GM18873 (cell line): Measurements from ENCODE around the gene RASA4B.
"Not testable (repeated sequence)": the region's sequence is repeated elsewhere in the genome, so short reads cannot be mapped to it uniquely, and the experiment has no call there.

Source experiments
- ATAC-seq: cut with Tn5 transposase; IDR thresholded peaks from one replicate; pipeline ENCODE4 v1.9.1; 2021; ENCODE audit warnings: mild to moderate bottlenecking, moderate library complexity, moderate number of reproducible peaks; ENCODE audit not compliant: unreplicated experiment, low FRiP score

Gene RASA4B

DNA sequence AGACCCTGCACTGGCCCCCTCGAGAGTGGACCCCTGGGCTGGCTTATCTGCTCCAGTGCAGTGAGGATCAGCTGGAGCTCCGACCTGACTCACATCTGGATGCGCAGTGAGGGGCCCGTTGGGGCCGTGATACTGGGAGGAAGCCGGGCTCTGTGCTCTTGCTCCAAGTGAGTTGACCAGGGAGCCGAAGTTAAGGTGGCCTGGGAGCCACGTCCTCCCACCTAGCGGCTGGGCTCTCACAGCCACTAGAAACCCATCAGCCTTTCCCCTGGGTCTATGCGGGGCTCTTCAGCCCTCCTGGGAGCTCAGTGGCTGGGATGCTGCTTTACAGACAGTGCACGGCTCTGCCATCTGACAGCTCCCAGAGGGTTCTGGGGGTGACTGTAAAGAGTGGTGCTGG is 62.0 kb downstream of the RASA4B start:
- ATAC-seq, result no peak

DNA sequence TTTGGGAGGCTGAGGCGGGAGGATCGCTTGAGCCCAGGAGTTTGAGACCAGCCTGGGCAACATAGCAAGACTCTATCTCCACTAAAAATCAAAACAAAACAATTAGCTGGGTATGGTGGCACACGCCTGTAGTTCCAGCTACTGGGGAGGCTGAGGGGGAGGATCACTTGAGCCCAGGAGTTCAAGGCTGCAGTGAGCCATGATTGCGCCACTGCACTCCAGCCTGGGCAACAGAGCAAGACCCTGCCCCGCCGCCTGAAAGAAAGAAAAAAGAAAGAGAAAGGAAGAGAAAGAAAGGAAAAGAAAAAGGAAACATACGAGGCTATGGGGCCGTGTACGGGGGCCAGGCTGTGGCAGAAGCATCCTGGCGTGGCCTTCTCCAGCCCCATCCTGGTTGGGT is 62.6 kb downstream of the RASA4B start:
- not testable (repeated sequence) for ATAC-seq

- ATAC-seq, result no peak
Observed at GRCh38 chr7:102454468-102454867, 63.1 kb downstream of the RASA4B start.

GRCh38 chr7:102453319-102453718 is 64.3 kb downstream of the RASA4B start:
- ATAC-seq, result no peak

- no peak for ATAC-seq
Observed at GRCh38 chr7:102452451-102452850, 65.1 kb downstream of the RASA4B start.

GRCh38 chr7:102451371-102452054 is 66.1 kb downstream of the RASA4B start:
- ATAC-seq, result no peak

GRCh38 chr7:102450242-102450641 is 67.3 kb downstream of the RASA4B start:
- no peak for ATAC-seq

DNA sequence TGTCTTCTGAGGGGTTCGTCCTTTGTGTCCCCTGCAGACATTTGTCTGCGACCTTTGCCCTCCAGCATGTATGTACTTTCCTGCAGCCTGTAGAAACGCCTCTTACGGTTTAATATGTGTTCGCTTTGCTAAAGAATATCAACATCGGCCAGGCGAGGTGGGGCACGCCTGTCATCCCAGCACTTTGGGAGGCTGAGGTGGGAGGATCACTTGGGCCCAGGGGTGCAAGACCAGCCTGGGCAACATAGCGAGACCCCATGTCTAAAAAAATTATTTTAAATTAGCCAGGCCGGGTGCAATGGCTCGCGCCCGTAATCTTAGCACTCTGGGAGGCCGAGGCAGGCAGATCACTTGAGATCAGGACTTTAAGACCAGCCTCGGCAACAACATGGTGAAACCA is 68.4 kb downstream of the RASA4B start:
- no peak for ATAC-seq

DNA sequence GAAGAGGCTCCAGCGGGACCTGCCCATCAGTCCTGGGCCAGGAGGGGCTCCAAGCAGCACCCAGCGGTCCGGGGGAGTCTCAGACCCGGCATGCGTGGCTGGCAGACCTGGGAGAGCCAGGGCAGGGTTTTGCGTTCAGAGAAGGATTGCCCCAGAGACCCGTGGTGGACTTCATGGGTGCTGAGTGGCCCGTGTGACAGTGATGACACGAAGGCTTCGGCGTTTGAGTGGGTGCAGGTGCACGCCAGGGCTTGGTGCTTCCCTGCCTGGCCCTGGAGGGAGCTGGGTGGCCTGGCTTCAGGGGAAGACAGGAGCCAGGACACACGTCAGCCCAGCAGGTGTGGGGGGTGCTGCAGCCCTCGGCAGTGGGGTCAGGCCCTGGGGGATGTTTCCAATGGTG is 70.3 kb downstream of the RASA4B start:
- no peak for ATAC-seq

- ATAC-seq, result no peak
Observed at GRCh38 chr7:102446387-102447156, 71.0 kb downstream of the RASA4B start.

DNA sequence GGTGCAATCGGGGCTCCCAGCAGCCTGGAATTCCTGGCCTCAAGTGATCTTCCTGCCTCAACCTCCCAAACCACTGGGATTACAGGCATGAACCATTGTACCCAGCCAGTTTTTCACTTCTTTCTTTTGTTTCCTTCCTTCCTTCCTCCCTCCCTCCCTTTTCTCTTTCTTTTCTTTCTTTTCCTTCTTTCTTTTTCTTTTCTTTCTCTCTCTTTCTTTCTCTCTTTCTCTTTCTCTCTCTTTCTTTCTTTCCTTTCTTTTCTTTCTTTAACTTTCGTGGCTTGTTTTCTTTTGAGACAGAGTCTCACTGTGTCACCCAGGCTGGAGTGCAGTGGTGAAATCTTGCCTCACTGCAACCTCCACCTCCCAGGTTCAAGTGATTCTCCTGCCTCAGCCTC is 71.9 kb downstream of the RASA4B start:
- ATAC-seq, result no peak

GRCh38 chr7:102444961-102445673 is 72.5 kb downstream of the RASA4B start:
- peak; percentile 48 for ATAC-seq

- no peak for ATAC-seq
Observed at GRCh38 chr7:102439963-102440795, 77.4 kb downstream of the RASA4B start.

- no peak for ATAC-seq
Observed at GRCh38 chr7:102436118-102436517, 81.5 kb downstream of the RASA4B start.

- no peak for ATAC-seq
Observed at GRCh38 chr7:102434039-102434486, 83.5 kb downstream of the RASA4B start.

DNA sequence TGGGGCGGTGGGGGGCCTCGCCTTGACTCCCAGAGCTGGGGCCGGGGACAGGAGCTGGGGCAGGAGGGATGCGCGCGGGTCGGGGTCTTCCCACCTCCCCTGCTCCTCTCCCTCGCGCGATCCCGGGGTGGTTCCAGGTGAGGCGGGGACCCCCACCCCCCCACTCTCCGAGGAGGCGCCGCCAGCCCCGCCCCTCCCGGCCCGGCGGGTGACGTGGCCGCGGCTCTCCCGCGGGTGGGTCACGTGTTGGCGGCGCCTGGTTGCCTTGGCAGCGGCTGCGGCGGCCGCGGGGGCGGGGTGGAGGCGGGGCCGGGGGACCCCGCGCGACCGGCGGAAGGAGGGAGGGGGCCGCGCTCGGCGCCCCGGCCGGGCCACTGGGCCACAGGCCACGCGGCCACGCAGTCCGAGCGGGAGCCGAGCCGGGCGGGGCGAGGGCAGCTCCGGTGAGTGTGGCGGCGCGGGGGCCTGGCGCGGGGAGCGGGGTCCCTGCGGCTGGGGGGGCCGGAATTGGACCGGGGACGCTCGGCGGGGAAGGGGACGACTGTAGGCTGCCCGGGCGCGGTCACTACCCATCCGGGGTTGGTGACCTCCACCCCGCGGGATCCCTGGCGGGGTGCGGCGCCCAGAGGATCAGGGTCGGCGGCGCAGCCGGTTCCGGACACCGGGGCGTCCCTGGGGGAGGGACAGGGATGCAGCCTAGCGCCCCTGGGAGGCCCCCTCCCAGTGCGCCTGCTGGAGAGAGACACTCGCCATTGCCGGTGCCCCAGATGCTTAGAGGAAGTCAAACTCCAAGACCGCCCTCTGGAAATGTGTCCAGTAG is 84.1 kb downstream of the RASA4B start, which contains the start of gene ORAI2:
ORAI2 (plus strand) TSS at position 357 of the 820 bp plus-strand sequence. CDS start 5,382 bp downstream, outside the sequence.
- ATAC-seq, result peak; percentile 41
